ENCODE data around the gene WDR7.

WDR7 gene

DNA sequence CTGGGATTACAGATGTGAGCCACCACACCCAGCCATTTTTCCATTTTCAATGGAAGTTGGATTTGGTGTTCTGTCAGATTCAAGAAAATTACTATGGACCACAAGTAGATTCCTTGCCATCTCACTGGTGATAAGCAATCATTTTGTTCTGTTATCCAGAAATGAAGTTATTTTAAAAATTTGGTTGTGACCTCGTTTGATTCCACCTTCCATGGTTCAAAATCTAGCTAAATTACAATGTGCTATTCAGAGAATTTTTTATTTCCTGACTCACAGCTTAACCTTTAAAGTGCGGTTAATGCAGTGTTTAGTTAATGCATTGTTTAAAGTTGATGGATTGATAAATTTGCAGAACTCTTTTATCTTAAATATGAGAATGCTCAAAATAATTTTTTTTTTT lies 252.5 kb downstream of the WDR7 start:
- Histone ChIP-seq H3K27ac (ENCODE audit: low read depth, low read length) (no peak overlapping the region), H3K4me3 (ENCODE audit: low read depth in 1 of 5, low read length in 5 of 5) (no peak overlapping the region), H3K36me3 (ENCODE audit: control insufficient read depth in 5 of 5, insufficient read depth in 5 of 5, low read length in 5 of 5) (no peaks in the 10 kb centered on the region), H3K27me3 (ENCODE audit: control insufficient read depth in 5 of 5, insufficient read depth in 4 of 5, low read length in 5 of 5) (no peaks in the 10 kb centered on the region), H3K9ac (ENCODE audit: low read length in 5 of 5) (no peak overlapping the region), H3K4me1 (ENCODE audit: control insufficient read depth in 5 of 5, insufficient read depth in 5 of 5, low read length in 5 of 5) (no peaks in the 10 kb centered on the region), H3K9me3 (ENCODE audit: control insufficient read depth in 5 of 5, low read length in 5 of 5) (no peaks in the 10 kb centered on the region)

DNA sequence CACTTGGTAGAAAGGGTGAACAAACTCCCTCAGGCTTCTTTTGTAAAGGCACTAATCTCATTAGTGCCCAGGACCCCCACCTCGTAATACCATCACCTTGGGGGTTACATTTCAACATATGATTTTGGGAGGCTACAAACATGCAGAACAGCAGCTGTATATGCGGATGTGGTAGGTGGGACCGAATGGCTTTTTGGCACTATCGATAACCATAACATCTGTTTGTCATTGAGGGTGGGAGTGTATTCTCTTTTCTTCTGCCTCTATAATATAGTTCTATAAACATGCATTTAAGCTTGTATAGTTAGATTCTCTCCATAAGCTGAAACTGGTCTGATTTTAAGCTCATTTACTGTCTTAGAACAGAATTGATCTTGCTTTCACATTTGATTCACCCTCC lies 256.6 kb downstream of the WDR7 start:
- Histone ChIP-seq H3K27ac (ENCODE audit: low read depth, low read length) (no peak overlapping the region), H3K9ac (ENCODE audit: low read length in 5 of 5) (no peak overlapping the region), H3K4me3 (ENCODE audit: low read depth in 1 of 5, low read length in 5 of 5) (no peak overlapping the region), H3K27me3 (ENCODE audit: control insufficient read depth in 5 of 5, insufficient read depth in 4 of 5, low read length in 5 of 5) (no peaks in the 10 kb centered on the region), H3K9me3 (ENCODE audit: control insufficient read depth in 5 of 5, low read length in 5 of 5) (no peaks in the 10 kb centered on the region), H3K4me1 (ENCODE audit: control insufficient read depth in 5 of 5, insufficient read depth in 5 of 5, low read length in 5 of 5) (no peaks in the 10 kb centered on the region), H3K36me3 (ENCODE audit: control insufficient read depth in 5 of 5, insufficient read depth in 5 of 5, low read length in 5 of 5) (peaks cover 0 to 4% (median 3%) of the 10 kb centered on the region in 5 donors)

DNA sequence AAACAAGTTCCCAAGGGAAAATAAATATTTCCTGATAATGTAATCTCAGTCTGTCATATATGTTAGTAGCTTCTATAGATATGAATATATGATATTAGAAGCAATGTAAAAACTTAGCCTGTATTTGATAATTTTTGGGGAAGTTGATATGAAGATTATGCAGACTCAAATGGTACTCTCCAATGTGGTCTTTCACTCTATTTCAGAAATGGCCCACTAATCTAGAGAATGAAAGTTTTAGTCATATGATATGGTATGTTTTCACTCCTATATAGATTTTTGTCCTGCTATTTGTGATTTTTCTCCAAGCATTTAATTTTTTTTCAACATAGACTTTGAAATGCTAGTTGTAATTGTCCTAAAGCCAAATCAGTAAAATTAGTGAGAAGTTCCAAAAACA lies 259.1 kb downstream of the WDR7 start:
- Histone ChIP-seq H3K4me3 (ENCODE audit: low read depth in 1 of 5, low read length in 5 of 5) (no peak overlapping the region), H3K9me3 (ENCODE audit: control insufficient read depth in 5 of 5, low read length in 5 of 5) (no peaks in the 10 kb centered on the region), H3K27ac (ENCODE audit: low read depth, low read length) (no peak overlapping the region), H3K9ac (ENCODE audit: low read length in 5 of 5) (no peak overlapping the region), H3K4me1 (ENCODE audit: control insufficient read depth in 5 of 5, insufficient read depth in 5 of 5, low read length in 5 of 5) (no peaks in the 10 kb centered on the region), H3K36me3 (ENCODE audit: control insufficient read depth in 5 of 5, insufficient read depth in 5 of 5, low read length in 5 of 5) (peaks cover 0 to 6% (median 3%) of the 10 kb centered on the region in 5 donors), H3K27me3 (ENCODE audit: control insufficient read depth in 5 of 5, insufficient read depth in 4 of 5, low read length in 5 of 5) (no peaks in the 10 kb centered on the region)

DNA sequence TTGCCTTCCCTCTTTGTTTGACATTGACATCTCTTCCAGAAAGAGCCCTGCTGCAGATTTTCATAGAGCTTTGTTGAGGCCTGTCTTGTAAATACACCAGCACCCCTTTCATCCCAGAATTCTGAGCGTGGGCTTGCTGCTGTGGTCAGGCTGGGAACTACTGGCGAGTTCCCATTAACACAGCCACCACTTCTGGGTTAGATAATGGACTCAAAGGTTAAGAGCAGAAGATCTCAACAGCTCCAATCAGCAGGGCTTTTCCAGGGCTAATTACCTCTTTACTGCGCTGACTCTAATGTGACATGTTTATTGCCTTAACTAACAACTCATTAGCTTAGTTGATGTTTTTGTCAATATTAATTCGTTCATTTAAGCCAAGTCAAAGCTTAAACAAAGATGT lies 259.8 kb downstream of the WDR7 start:
- no peak overlapping the region for H3K9ac ChIP-seq (ENCODE audit: low read length in 5 of 5)
- H3K27ac ChIP-seq (ENCODE audit: low read depth, low read length), result no peak overlapping the region
- H3K9me3 ChIP-seq (ENCODE audit: control insufficient read depth in 5 of 5, low read length in 5 of 5), result no peaks in the 10 kb centered on the region
- H3K4me3 ChIP-seq (ENCODE audit: low read depth in 1 of 5, low read length in 5 of 5), result no peak overlapping the region
- H3K27me3 ChIP-seq (ENCODE audit: control insufficient read depth in 5 of 5, insufficient read depth in 4 of 5, low read length in 5 of 5), result no peaks in the 10 kb centered on the region
- H3K4me1 ChIP-seq (ENCODE audit: control insufficient read depth in 5 of 5, insufficient read depth in 5 of 5, low read length in 5 of 5), result no peaks in the 10 kb centered on the region
- peaks cover 0 to 6% (median 3%) of the 10 kb centered on the region in 5 donors for H3K36me3 ChIP-seq (ENCODE audit: control insufficient read depth in 5 of 5, insufficient read depth in 5 of 5, low read length in 5 of 5)

DNA sequence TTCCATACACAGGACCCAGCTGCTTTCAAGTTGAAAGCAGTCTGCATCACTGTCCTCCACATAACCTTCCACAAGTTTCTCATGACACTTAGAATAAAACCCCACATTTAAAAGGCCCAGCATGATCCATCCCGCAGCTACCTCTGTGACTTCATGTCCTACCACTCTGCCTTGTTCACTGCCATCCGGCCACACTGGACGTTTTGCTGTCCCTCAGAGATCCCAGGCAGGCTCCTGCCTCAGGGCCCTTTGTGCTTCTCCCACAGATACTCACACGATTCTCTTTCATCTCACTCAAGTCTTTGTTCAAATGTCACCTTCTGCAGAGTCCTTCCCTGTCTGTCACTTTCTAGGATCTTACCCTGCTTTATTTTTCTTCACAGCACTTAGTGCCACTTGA lies 262.8 kb downstream of the WDR7 start:
- Histone ChIP-seq H3K9ac (ENCODE audit: low read length in 5 of 5) (no peak overlapping the region), H3K36me3 (ENCODE audit: control insufficient read depth in 5 of 5, insufficient read depth in 5 of 5, low read length in 5 of 5) (peaks cover 0 to 6% (median 3%) of the 10 kb centered on the region in 5 donors), H3K4me3 (ENCODE audit: low read depth in 1 of 5, low read length in 5 of 5) (no peak overlapping the region), H3K9me3 (ENCODE audit: control insufficient read depth in 5 of 5, low read length in 5 of 5) (no peaks in the 10 kb centered on the region), H3K27me3 (ENCODE audit: control insufficient read depth in 5 of 5, insufficient read depth in 4 of 5, low read length in 5 of 5) (no peaks in the 10 kb centered on the region), H3K4me1 (ENCODE audit: control insufficient read depth in 5 of 5, insufficient read depth in 5 of 5, low read length in 5 of 5) (no peaks in the 10 kb centered on the region), H3K27ac (ENCODE audit: low read depth, low read length) (no peak overlapping the region)

DNA sequence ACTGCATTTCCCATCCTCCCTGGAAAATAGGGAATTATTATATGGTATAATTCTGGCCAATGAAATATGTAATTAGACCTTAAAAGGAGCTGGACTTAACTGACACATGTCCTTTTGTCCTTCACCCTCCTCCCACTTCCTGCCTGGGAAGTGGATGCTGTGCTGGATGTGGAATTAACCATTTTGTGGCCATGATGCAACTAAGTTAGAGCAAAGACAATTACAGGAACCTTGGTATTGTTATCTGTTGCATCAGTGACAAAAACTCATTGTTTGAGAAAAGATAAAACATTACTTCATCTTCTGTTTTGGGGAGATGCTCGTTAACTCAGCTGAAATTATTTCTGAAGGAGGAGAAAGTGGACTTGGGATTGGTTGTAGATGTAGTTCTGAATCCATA lies 268.0 kb downstream of the WDR7 start:
- H3K9ac ChIP-seq (ENCODE audit: low read length in 5 of 5), result no peak overlapping the region
- H3K4me3 ChIP-seq (ENCODE audit: low read depth in 1 of 5, low read length in 5 of 5), result no peak overlapping the region
- H3K27me3 ChIP-seq (ENCODE audit: control insufficient read depth in 5 of 5, insufficient read depth in 4 of 5, low read length in 5 of 5), result no peaks in the 10 kb centered on the region

DNA sequence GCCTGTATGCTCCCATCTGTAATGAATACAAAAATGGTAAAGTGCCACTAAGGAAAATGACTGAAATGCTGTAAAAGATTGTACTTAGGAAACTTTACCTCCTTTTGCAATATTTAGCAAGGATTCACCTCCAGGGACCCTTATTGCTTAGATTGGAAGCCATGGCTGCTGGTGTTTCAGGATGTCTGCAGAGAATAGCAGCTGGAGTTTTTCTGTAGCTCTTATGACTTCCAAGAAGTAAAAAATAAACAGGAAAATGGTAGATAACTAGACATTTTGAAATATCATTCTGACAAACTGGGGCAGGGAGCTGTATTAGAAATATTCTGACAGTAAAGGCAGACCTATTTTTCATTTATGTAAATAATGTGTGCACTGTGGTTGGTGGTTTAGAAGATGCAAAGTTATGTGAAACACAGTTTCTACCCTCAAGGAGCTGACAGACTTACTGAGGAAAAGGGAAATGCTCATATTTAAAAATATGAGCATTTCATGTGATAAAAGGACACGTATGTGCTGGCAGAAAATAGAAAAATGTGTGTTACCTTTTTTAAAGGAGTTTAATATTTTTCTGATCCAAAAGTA lies 270.8 kb downstream of the WDR7 start:
- no peak overlapping the region for H3K9ac ChIP-seq (ENCODE audit: low read length in 5 of 5)
- no peaks in the 10 kb centered on the region for H3K4me1 ChIP-seq (ENCODE audit: control insufficient read depth in 5 of 5, insufficient read depth in 5 of 5, low read length in 5 of 5)
- no peak overlapping the region for H3K4me3 ChIP-seq (ENCODE audit: low read depth in 1 of 5, low read length in 5 of 5)
- H3K36me3 ChIP-seq (ENCODE audit: control insufficient read depth in 5 of 5, insufficient read depth in 5 of 5, low read length in 5 of 5), result peaks cover 0 to 9% (median 2%) of the 10 kb centered on the region in 5 donors
- H3K27ac ChIP-seq (ENCODE audit: low read depth, low read length), result no peak overlapping the region
- H3K9me3 ChIP-seq (ENCODE audit: control insufficient read depth in 5 of 5, low read length in 5 of 5), result no peaks in the 10 kb centered on the region
- no peaks in the 10 kb centered on the region for H3K27me3 ChIP-seq (ENCODE audit: control insufficient read depth in 5 of 5, insufficient read depth in 4 of 5, low read length in 5 of 5)

More for the DNA sequence above, 268.0 kb downstream of the WDR7 start:
- no peaks in the 10 kb centered on the region for H3K4me1 ChIP-seq (ENCODE audit: control insufficient read depth in 5 of 5, insufficient read depth in 5 of 5, low read length in 5 of 5)
- H3K36me3 ChIP-seq (ENCODE audit: control insufficient read depth in 5 of 5, insufficient read depth in 5 of 5, low read length in 5 of 5), result no peaks in the 10 kb centered on the region
- H3K9me3 ChIP-seq (ENCODE audit: control insufficient read depth in 5 of 5, low read length in 5 of 5), result no peaks in the 10 kb centered on the region
- no peak overlapping the region for H3K27ac ChIP-seq (ENCODE audit: low read depth, low read length)

DNA sequence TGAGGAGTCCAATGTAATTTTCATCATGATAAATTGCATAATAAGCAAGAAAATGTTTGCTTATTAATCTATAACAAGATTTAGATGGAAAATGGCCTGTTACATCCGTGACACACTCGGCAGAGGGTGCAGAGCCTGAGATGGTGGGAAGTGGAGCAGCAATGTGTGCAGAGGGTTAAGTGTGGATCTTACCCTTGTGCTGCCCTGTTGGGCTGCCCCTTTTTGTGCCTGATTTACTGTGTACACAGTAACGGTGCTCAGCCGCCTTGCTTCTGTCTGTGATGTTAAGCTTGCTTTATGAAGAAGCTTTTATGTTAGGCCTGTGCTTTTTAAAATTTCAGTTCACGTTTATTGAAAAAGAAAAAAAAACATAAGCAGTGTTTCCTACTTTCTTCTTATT lies 275.6 kb downstream of the WDR7 start:
- Histone ChIP-seq H3K9me3 (ENCODE audit: control insufficient read depth in 5 of 5, low read length in 5 of 5) (no peaks in the 10 kb centered on the region), H3K27ac (ENCODE audit: low read depth, low read length) (no peak overlapping the region)

DNA sequence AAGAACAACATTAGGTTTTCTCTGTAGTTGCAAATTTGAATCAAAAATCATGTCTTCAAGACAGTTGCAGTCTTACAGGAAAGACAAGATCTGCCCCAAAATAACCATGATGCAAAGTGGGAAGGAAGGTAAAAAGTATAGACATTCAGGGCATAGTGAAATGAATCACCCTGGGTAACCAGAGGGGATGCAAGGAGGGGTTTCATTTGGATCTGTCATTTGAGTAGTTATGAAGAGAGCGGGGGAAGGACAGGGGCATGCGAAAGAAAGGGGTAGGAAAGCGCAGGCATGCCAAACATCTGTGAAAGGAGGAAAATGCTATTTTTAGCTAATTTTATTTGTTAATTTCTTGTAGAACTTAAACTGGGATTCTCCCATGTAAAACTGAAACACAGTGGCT lies 276.6 kb downstream of the WDR7 start:
- Histone ChIP-seq H3K4me3 (ENCODE audit: low read depth in 1 of 5, low read length in 5 of 5) (no peak overlapping the region), H3K27me3 (ENCODE audit: control insufficient read depth in 5 of 5, insufficient read depth in 4 of 5, low read length in 5 of 5) (no peaks in the 10 kb centered on the region), H3K36me3 (ENCODE audit: control insufficient read depth in 5 of 5, insufficient read depth in 5 of 5, low read length in 5 of 5) (peaks cover 3 to 31% (median 7%) of the 10 kb centered on the region in 5 donors), H3K4me1 (ENCODE audit: control insufficient read depth in 5 of 5, insufficient read depth in 5 of 5, low read length in 5 of 5) (no peaks in the 10 kb centered on the region), H3K9ac (ENCODE audit: low read length in 5 of 5) (no peak overlapping the region), H3K9me3 (ENCODE audit: control insufficient read depth in 5 of 5, low read length in 5 of 5) (no peaks in the 10 kb centered on the region), H3K27ac (ENCODE audit: low read depth, low read length) (no peak overlapping the region)

More for the DNA sequence above, 275.6 kb downstream of the WDR7 start:
- no peak overlapping the region for H3K9ac ChIP-seq (ENCODE audit: low read length in 5 of 5)
- peaks cover 0 to 22% (median 3%) of the 10 kb centered on the region in 5 donors for H3K36me3 ChIP-seq (ENCODE audit: control insufficient read depth in 5 of 5, insufficient read depth in 5 of 5, low read length in 5 of 5)
- no peaks in the 10 kb centered on the region for H3K27me3 ChIP-seq (ENCODE audit: control insufficient read depth in 5 of 5, insufficient read depth in 4 of 5, low read length in 5 of 5)
- H3K4me3 ChIP-seq (ENCODE audit: low read depth in 1 of 5, low read length in 5 of 5), result no peak overlapping the region
- H3K4me1 ChIP-seq (ENCODE audit: control insufficient read depth in 5 of 5, insufficient read depth in 5 of 5, low read length in 5 of 5), result no peaks in the 10 kb centered on the region

DNA sequence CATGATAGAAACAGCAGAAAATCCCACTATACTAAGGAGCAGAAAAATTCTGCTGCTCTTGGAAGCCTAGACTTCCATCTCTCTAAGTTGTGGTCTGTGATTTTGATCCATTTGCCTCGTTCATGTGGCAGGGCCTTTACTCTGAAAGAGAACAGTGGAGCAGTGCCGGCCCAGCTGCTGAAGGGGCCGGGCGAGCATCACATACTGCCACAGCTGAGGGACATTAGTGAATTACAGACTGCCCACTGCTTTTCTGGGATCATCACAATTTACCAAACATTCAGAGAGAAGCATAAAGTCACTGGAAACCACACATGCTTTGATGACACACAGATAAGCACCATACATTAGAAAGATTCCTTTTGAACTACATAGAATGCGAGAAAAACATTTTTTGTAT lies 278.7 kb downstream of the WDR7 start:
- H3K4me3 ChIP-seq (ENCODE audit: low read depth in 1 of 5, low read length in 5 of 5), result no peak overlapping the region
- H3K27ac ChIP-seq (ENCODE audit: low read depth, low read length), result no peak overlapping the region
- no peaks in the 10 kb centered on the region for H3K9me3 ChIP-seq (ENCODE audit: control insufficient read depth in 5 of 5, low read length in 5 of 5)
- H3K9ac ChIP-seq (ENCODE audit: low read length in 5 of 5), result no peak overlapping the region
- H3K27me3 ChIP-seq (ENCODE audit: control insufficient read depth in 5 of 5, insufficient read depth in 4 of 5, low read length in 5 of 5), result no peaks in the 10 kb centered on the region
- no peaks in the 10 kb centered on the region for H3K4me1 ChIP-seq (ENCODE audit: control insufficient read depth in 5 of 5, insufficient read depth in 5 of 5, low read length in 5 of 5)
- H3K36me3 ChIP-seq (ENCODE audit: control insufficient read depth in 5 of 5, insufficient read depth in 5 of 5, low read length in 5 of 5), result peaks cover 6 to 30% (median 10%) of the 10 kb centered on the region in 5 donors
